ENCODE results near the gene NRXN3.

The NRXN3 gene

DNA sequence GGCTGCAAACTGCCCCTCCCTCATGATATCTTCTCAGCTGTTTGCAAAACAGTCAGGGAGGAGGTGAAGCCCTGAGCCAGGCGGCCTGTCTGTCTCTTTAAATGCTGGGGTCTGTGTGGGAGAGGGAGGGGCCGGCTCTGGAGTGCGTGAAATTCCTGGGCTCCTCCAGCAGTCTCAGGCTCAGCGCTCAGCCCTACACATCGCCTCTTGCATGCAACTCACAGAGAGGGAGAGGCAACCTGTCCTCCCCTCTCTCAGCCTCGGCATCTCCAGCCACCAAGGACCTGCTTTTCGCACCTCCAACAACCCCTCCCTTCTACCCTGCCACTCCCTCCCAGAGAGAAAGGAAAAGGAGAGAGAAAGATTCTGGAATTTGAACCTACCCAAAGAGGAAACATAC, at the start of gene NRXN3:
Gene NRXN3 (plus strand): TSS at position 171 of the 400 bp plus-strand sequence. CDS start 72,721 bp downstream, outside the sequence.
- DNase-seq (ENCODE audit: low read depth, low spot score): no peak
- ChIA-PET POLR2A (no interaction called here), CTCF (no interaction called here)
- TF ChIP-seq, protein P1, sequence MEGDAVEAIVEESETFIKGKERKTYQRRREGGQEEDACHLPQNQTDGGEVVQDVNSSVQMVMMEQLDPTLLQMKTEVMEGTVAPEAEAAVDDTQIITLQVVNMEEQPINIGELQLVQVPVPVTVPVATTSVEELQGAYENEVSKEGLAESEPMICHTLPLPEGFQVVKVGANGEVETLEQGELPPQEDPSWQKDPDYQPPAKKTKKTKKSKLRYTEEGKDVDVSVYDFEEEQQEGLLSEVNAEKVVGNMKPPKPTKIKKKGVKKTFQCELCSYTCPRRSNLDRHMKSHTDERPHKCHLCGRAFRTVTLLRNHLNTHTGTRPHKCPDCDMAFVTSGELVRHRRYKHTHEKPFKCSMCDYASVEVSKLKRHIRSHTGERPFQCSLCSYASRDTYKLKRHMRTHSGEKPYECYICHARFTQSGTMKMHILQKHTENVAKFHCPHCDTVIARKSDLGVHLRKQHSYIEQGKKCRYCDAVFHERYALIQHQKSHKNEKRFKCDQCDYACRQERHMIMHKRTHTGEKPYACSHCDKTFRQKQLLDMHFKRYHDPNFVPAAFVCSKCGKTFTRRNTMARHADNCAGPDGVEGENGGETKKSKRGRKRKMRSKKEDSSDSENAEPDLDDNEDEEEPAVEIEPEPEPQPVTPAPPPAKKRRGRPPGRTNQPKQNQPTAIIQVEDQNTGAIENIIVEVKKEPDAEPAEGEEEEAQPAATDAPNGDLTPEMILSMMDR (IDR thresholded peaks at IDR 0.05; ENCODE audit: insufficient read depth, low read length, missing control alignments): no peak
- H3K4me3 ChIP-seq (ENCODE audit: low read depth, low read length): no peak within 1 kb of the TSS

DNA sequence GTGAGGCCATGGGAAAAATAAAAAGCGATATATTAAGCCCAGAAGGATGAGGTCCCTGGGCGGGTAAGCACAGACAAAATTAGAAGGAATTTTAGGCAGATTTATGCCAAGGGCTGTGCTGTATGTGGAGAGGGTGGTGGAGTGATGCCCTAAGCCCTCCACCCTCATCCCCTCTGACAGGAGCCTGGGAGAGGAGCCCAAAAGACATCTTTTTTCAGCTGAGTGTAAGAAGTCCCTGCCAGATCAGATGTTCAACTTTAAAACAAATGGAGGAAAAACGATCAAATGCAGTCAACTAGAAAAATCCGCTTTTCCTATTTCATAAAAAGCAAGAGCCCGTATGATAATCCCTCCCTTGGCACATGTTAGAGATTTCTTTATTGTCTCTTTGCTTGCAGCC, 47.7 kb upstream of the NRXN3 start:
- POLR2A ChIA-PET: no interaction called here
- TF ChIP-seq, protein P1 (IDR thresholded peaks at IDR 0.05; ENCODE audit: insufficient read depth, low read length, missing control alignments): no peak
- CTCF ChIA-PET: no interaction called here

DNA sequence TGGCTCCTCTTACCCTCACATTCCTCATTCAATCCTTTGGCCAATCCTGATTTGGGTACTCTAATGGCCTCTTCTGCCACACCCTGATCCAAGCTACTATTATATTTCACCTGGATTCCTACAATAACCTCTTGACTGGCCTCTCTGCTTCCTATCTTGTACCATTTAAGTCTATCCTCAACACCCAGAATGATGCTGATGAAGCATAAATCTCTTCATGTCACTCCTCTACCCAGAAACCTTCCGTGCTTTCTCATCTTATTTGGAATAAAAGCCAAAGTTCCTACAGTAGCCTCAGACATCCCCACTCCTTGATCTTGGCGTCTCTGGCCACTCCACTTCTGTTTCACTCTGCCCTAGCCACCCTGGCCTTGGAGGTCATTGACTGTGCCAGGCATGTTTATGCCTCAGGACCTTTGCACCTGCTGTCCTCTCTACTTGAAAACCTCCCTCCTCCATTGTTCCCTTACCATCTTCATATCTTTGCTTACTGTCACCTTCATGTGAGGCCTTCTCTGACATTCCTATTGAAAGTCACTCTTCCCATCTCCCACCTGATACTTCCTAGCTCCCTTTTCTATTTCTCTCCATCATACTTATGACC, 46.4 kb upstream of the NRXN3 start:
- DNase-seq (ENCODE audit: low read depth, low spot score): no peak
- ChIA-PET CTCF (no interaction called here), POLR2A (no interaction called here)
- TF ChIP-seq, protein P1 (IDR thresholded peaks at IDR 0.05; ENCODE audit: insufficient read depth, low read length, missing control alignments): no peak
- no peak overlapping the region for H3K4me3 ChIP-seq (ENCODE audit: low read depth, low read length)

More for the DNA sequence above, 47.7 kb upstream of the NRXN3 start:
- DNase-seq (ENCODE audit: low read depth, low spot score): no peak
- H3K4me3 ChIP-seq (ENCODE audit: low read depth, low read length): no peak overlapping the region

DNA sequence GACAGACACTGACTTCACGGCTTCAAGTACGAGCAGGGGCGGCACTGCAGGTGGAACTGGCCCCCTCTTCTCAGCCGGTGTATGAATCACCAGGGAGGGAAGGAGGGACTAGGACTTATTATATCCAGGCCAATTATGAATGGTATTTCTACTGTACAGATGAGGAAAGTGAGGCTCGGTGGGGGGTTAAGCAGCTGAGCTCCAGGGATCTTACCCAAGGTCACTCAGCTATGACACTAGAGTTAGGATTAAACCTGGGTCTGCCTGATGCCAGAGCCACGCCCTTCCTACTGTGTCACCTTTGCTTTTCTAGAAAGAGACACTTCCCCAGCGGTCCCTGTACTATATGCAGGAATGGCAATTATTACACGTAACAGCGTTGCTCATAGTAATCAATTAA, 42.2 kb upstream of the NRXN3 start:
- ChIA-PET POLR2A (no interaction called here), CTCF (no interaction called here)
- H3K4me3 ChIP-seq (ENCODE audit: low read depth, low read length): no peak overlapping the region
- TF ChIP-seq, protein P1 (IDR thresholded peaks at IDR 0.05; ENCODE audit: insufficient read depth, low read length, missing control alignments): no peak
- no peak for DNase-seq (ENCODE audit: low read depth, low spot score)

DNA sequence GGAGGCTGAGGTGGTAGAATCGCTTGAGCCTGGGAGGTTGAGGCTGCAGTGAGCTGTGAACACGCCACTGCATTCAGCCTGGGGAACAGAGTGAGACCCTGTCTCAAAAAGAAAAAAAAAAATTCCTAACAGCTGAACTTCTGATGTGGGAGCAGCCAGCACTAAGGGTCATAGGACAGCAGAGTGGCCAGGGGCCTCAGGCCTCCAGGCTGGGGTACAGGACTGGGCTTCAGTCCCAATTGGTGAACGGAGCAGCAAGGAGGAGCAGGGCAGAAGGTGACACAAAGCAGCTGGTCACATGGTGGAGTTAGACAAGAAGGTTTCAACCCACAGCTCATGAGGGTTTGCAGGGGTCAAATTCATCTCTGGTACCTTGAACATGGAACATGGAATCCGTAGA, 40.8 kb upstream of the NRXN3 start:
- H3K4me3 ChIP-seq (ENCODE audit: low read depth, low read length): no peak overlapping the region
- CTCF ChIA-PET: no interaction called here
- POLR2A ChIA-PET: no interaction called here
- TF ChIP-seq, protein P1 (IDR thresholded peaks at IDR 0.05; ENCODE audit: insufficient read depth, low read length, missing control alignments): no peak
- no peak for DNase-seq (ENCODE audit: low read depth, low spot score)

DNA sequence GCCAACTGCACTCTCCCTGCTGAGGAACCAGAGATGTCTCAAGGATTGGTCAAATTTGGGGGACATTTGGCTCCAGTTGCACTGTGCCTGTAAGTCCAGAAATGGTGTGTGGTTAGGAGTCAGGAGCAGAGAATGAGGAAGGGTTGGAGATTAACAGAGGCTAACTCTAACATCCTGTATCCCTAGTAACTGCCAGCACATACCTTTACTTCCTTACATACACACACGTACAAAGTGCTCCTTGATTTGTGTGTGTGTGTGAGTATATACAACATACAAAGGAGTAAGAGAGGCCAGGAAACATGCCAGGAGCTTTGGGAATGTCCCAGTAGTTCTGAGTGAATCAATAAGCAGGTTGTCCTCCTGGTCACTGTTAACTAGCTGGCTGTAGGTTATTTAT, 39.8 kb upstream of the NRXN3 start:
- DNase-seq (ENCODE audit: low read depth, low spot score): no peak
- ChIA-PET POLR2A (no interaction called here), CTCF (no interaction called here)
- H3K4me3 ChIP-seq (ENCODE audit: low read depth, low read length): no peak overlapping the region
- TF ChIP-seq, protein P1 (IDR thresholded peaks at IDR 0.05; ENCODE audit: insufficient read depth, low read length, missing control alignments): no peak
